Measurements from ENCODE around the gene CLASP1. TPM values are rescaled to one million over a fixed set of nuclear protein-coding genes. Genes with fewer than 3 reads are reported as not detected.

CLASP1 gene
- total RNA-seq, 1 experiment from 2014 or later = 45.9 TPM

DNA sequence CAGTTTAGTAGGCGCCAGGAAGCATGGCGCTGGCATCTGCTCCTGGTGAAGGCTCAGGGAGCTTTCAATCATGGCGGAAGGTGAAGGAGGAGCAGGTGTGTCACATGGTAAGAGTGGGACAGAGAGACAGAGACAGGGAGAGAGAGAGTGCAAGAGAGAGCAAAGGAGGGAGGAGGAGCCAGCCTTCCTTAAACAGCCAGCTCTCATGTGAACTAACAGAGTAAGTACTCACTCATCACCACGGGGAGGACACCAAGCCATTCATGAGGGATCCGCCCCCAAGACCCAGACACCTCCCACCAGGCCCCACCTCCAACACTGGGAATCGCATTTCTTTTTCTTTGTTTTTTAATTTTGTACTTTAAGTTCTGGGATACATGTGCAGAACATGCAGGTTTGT is 40.8 kb upstream of the CLASP1 start:
- Histone ChIP-seq H3K18ac (ENCODE audit: insufficient read length, low read depth, low read length) (no peak overlapping the region), H3K23me2 (ENCODE audit: insufficient read length, low read depth, low read length, poor library complexity, severe bottlenecking) (no peaks in the 10 kb centered on the region), H2BK15ac (ENCODE audit: low read depth, low read length) (no peak overlapping the region), H2BK12ac (ENCODE audit: insufficient read length, low read depth, low read length) (no peak overlapping the region), H3K4ac (ENCODE audit: low read depth, low read length) (no peak overlapping the region), H4K8ac (replicated peaks; ENCODE audit: insufficient read length, low read depth, low read length) (no peak overlapping the region), H3K4me1 (ENCODE audit: insufficient read depth, low read length) (peaks cover 5% of the 10 kb centered on the region), H3K27ac (ENCODE audit: insufficient read length, low read depth, low read length) (no peak overlapping the region), H2AK5ac (ENCODE audit: insufficient read length, low read length) (no peak overlapping the region), H2BK20ac (ENCODE audit: low read depth, low read length, poor library complexity, severe bottlenecking) (no peak overlapping the region), H3K4me2 (ENCODE audit: insufficient read depth, insufficient read length, low read length) (no peak overlapping the region), H3K14ac (ENCODE audit: insufficient read depth, low read length) (no peak overlapping the region), H4K5ac (ENCODE audit: insufficient read length, low read depth, low read length) (no peak overlapping the region), H3K79me1 (ENCODE audit: insufficient read depth, low read depth, low read length, poor library complexity, severe bottlenecking) (no peaks in the 10 kb centered on the region), H3K9ac (ENCODE audit: extremely low read depth, insufficient read length, low read length) (no peak overlapping the region), H2BK5ac (ENCODE audit: insufficient read length, low read length) (no peak overlapping the region), H2AFZ (ENCODE audit: low read length) (no peak overlapping the region), H4K20me1 (ENCODE audit: control insufficient read depth, insufficient read depth, insufficient read length) (no peaks in the 10 kb centered on the region), H3K56ac (ENCODE audit: insufficient read length, low read depth, low read length) (no peak overlapping the region), H3K27me3 (ENCODE audit: insufficient read depth, low read length) (no peaks in the 10 kb centered on the region), H3K23ac (ENCODE audit: insufficient read length, low read depth, low read length) (no peak overlapping the region), H3K9me3 (ENCODE audit: control insufficient read depth, low read depth, low read length) (no peaks in the 10 kb centered on the region), H3T11ph (ENCODE audit: low read length) (no peak overlapping the region), H3K79me2 (ENCODE audit: insufficient read depth, low read length) (no peaks in the 10 kb centered on the region), H4K91ac (ENCODE audit: insufficient read length, low read depth, low read length) (no peak overlapping the region), H2BK120ac (ENCODE audit: low read depth, low read length, poor library complexity, severe bottlenecking) (no peak overlapping the region)
- WGBS (ENCODE audit: extremely low coverage, insufficient read length, low lambda C conversion rate) = no CpG with 5 or more reads among the region's 6 CpGs
- H3K27me3 Mint-ChIP-seq (ENCODE audit: low read depth) = peaks cover 10% of the 10 kb centered on the region
- H3K36me3 Mint-ChIP-seq (ENCODE audit: insufficient read depth in 1 of 3, low read depth in 3 of 3) = peaks cover 0 to 5% (median 0%) of the 10 kb centered on the region in 3 experiments; a peak in 1 of 7 replicates
- H3K4me1 Mint-ChIP-seq = peaks cover 29 to 33% of the 10 kb centered on the region in 2 experiments
- TF ChIP-seq, protein P1, sequence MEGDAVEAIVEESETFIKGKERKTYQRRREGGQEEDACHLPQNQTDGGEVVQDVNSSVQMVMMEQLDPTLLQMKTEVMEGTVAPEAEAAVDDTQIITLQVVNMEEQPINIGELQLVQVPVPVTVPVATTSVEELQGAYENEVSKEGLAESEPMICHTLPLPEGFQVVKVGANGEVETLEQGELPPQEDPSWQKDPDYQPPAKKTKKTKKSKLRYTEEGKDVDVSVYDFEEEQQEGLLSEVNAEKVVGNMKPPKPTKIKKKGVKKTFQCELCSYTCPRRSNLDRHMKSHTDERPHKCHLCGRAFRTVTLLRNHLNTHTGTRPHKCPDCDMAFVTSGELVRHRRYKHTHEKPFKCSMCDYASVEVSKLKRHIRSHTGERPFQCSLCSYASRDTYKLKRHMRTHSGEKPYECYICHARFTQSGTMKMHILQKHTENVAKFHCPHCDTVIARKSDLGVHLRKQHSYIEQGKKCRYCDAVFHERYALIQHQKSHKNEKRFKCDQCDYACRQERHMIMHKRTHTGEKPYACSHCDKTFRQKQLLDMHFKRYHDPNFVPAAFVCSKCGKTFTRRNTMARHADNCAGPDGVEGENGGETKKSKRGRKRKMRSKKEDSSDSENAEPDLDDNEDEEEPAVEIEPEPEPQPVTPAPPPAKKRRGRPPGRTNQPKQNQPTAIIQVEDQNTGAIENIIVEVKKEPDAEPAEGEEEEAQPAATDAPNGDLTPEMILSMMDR (conservative IDR thresholded peaks at IDR 0.05) = no peak
- DNase-seq = no peak
- no peak overlapping the region for H3K4me3 Mint-ChIP-seq
- no peak overlapping the region for H3K27ac Mint-ChIP-seq
- H3K9me3 Mint-ChIP-seq = peaks cover 2 to 3% of the 10 kb centered on the region in 2 experiments; a peak in 1 of 5 replicates

Measured in H9 (cell line).